H1 (cell line): ENCODE data around the gene OLFML2B. TPM values are rescaled to one million over a fixed set of nuclear protein-coding genes. Genes with fewer than 3 reads are reported as not detected.

ENCODE experiments used
- CTCF ChIA-PET: fragments of 300-600 bp; sonication (Branson Sonifier 250); formaldehyde crosslinking; loops from one replicate; lab custom pipeline; 2021; ENCODE audit not compliant: partially characterized antibody; lab: Charles Lee
- POLR2A ChIA-PET: fragments of 300-600 bp; sonication (Branson Sonifier 250); formaldehyde crosslinking; loops from one replicate; lab custom pipeline; 2021; ENCODE audit warnings: inconsistent platforms; ENCODE audit not compliant: partially characterized antibody; lab: Charles Lee
- DNase-seq, 2 experiments: peaks; one replicate each; pipeline versions ENCODE4 v3.0.0 to v3.0.0-alpha.2; 2010 to 2022; ENCODE audit warnings: low spot score in 2 of 2, low read depth in 1 of 2, mixed read lengths in 1 of 2
- FAIRE-seq: peaks from 2 replicates; lab custom pipeline; 2011; peaks lifted over from hg19 to GRCh38; lab: Jason Lieb, UNC
- H2AFZ ChIP-seq: 2 replicates; pipeline ENCODE4 v1.8.1; 2012; ENCODE audit warnings: low read length, inconsistent platforms
- H2AK5ac ChIP-seq: 2 replicates; pipeline ENCODE4 v1.6.1; 2013; ENCODE audit warnings: low read depth, low read length
- H2BK120ac ChIP-seq: replicated peaks from 2 replicates; pipeline ENCODE3; 2013; ENCODE audit warnings: low read depth, low read length, inconsistent platforms
- H2BK12ac ChIP-seq: 2 replicates; pipeline ENCODE4 v1.6.1; 2013; ENCODE audit warnings: low read depth, low read length
- H2BK15ac ChIP-seq: 2 replicates; pipeline ENCODE4 v1.6.1; 2013; ENCODE audit warnings: low read length
- H2BK20ac ChIP-seq: 2 replicates; pipeline ENCODE4 v1.6.1; 2013; ENCODE audit warnings: low read length
- H2BK5ac ChIP-seq: 2 replicates; pipeline ENCODE4 v1.6.1; 2013; ENCODE audit warnings: low read depth, low read length
- H3K14ac ChIP-seq: 2 replicates; pipeline ENCODE4 v1.6.1; 2013; ENCODE audit warnings: inconsistent platforms; ENCODE audit not compliant: insufficient read length
- H3K18ac ChIP-seq: 2 replicates; pipeline ENCODE4 v1.6.1; 2013; ENCODE audit warnings: low read length; ENCODE audit errors: extremely low read depth
- H3K23ac ChIP-seq: 2 replicates; pipeline ENCODE4 v1.6.1; 2013; ENCODE audit warnings: inconsistent platforms; ENCODE audit not compliant: insufficient read length
- H3K23me2 ChIP-seq: 2 replicates; pipeline ENCODE4 v1.6.1; 2013; ENCODE audit warnings: low read depth, low read length
- H3K27ac ChIP-seq: 2 replicates; pipeline ENCODE4 v1.6.1; 2011; ENCODE audit warnings: low read depth, low read length, inconsistent platforms
- H3K27me3 ChIP-seq, 4 experiments: replicated peaks in 1 of 4; 1 replicate in 1 of 4; 2 replicates in 3 of 4; pipeline versions ENCODE4 v1.6.1 to v1.8.1; 2011 to 2013; ENCODE audit warnings: low read length in 3 of 4, mild to moderate bottlenecking in 3 of 4, inconsistent platforms in 2 of 4, mixed read lengths in 2 of 4, moderate library complexity in 1 of 4; ENCODE audit not compliant: control insufficient read depth in 3 of 4, insufficient read depth in 3 of 4; ENCODE audit errors: extremely low read depth in 1 of 4
- H3K36me3 ChIP-seq, 4 experiments: 2 replicates each; pipeline versions ENCODE4 v1.6.1 to v1.8.1; 2011 to 2013; ENCODE audit warnings: mild to moderate bottlenecking in 4 of 4, low read length in 3 of 4, moderate library complexity in 2 of 4, control low read depth in 1 of 4, inconsistent platforms in 1 of 4; ENCODE audit not compliant: insufficient read depth in 4 of 4, control insufficient read depth in 2 of 4
- H3K4ac ChIP-seq: replicated peaks from 2 replicates; pipeline ENCODE3; 2013; ENCODE audit warnings: low read length, low read depth, mixed read lengths, inconsistent platforms; ENCODE audit not compliant: insufficient read length
- H3K4me1 ChIP-seq, 4 experiments: replicated peaks in 1 of 4; 1 replicate in 1 of 4; 2 replicates in 3 of 4; pipeline versions ENCODE4 v1.6.1 to v1.8.1; 2011 to 2013; ENCODE audit warnings: low read length in 3 of 4, inconsistent platforms in 2 of 4, mixed read lengths in 1 of 4; ENCODE audit not compliant: insufficient read depth in 4 of 4, control insufficient read depth in 3 of 4
- H3K4me2 ChIP-seq, 2 experiments: 2 replicates each; pipeline versions ENCODE4 v1.6.1 to v1.8.1; 2011 to 2013; ENCODE audit warnings: low read depth in 2 of 2, low read length in 2 of 2, control low read depth in 1 of 2, inconsistent platforms in 1 of 2, mild to moderate bottlenecking in 1 of 2; ENCODE audit not compliant: insufficient read depth in 1 of 2
- H3K4me3 ChIP-seq, 4 experiments: fragments of 200-600, 300-600 bp in 1 of 4; sonication (generic), shearing (Covaris generic), sonication (Bioruptor Twin) in 1 of 4; 2 replicates each; pipeline versions ENCODE4 v1.5.1 to v1.8.1; 2011 to 2016; ENCODE audit warnings: low read length in 4 of 4, low read depth in 3 of 4, control low read depth in 2 of 4, inconsistent platforms in 2 of 4, mild to moderate bottlenecking in 2 of 4, mixed read lengths in 1 of 4, moderate library complexity in 1 of 4; ENCODE audit not compliant: insufficient read depth in 2 of 4; ENCODE audit errors: extremely low read depth in 1 of 4
- H3K56ac ChIP-seq: replicated peaks from 2 replicates; pipeline ENCODE3; 2013; ENCODE audit warnings: low read depth, mild to moderate bottlenecking, mixed read lengths, low read length, inconsistent platforms; ENCODE audit not compliant: insufficient read length
- H3K79me1 ChIP-seq: 2 replicates; pipeline ENCODE4 v1.6.1; 2013; ENCODE audit warnings: low read depth, low read length, control low read depth
- H3K79me2 ChIP-seq, 2 experiments: 2 replicates each; pipeline versions ENCODE4 v1.6.1 to v1.8.1; 2012 to 2013; ENCODE audit warnings: low read length in 2 of 2, mild to moderate bottlenecking in 2 of 2, inconsistent platforms in 1 of 2; ENCODE audit not compliant: insufficient read depth in 2 of 2, control insufficient read depth in 1 of 2
- H3K9ac ChIP-seq, 4 experiments: replicated peaks in 1 of 4; 1 replicate in 1 of 4; 2 replicates in 3 of 4; pipeline versions ENCODE4 v1.6.1 to v1.8.1; 2011 to 2013; ENCODE audit warnings: low read depth in 3 of 4, low read length in 3 of 4, control low read depth in 2 of 4, mild to moderate bottlenecking in 2 of 4, moderate library complexity in 2 of 4, inconsistent platforms in 1 of 4; ENCODE audit errors: extremely low read depth in 1 of 4
- H3K9me3 ChIP-seq, 2 experiments: 2 replicates each; pipeline versions ENCODE4 v1.6.1 to v1.8.1; 2012 to 2013; ENCODE audit warnings: mild to moderate bottlenecking in 2 of 2, moderate library complexity in 2 of 2, control low read depth in 1 of 2, inconsistent platforms in 1 of 2, low read depth in 1 of 2, low read length in 1 of 2, mixed read lengths in 1 of 2; ENCODE audit not compliant: insufficient read depth in 2 of 2
- H4K20me1 ChIP-seq, 2 experiments: replicated peaks in 1 of 2; 2 replicates each; pipeline versions ENCODE3 to v1.8.1; 2011 to 2013; ENCODE audit warnings: inconsistent platforms in 2 of 2, low read length in 2 of 2, mild to moderate bottlenecking in 1 of 2; ENCODE audit not compliant: insufficient read depth in 2 of 2, control insufficient read depth in 1 of 2
- H4K5ac ChIP-seq: 2 replicates; pipeline ENCODE4 v1.6.1; 2013; ENCODE audit warnings: low read length, low read depth, mixed read lengths, inconsistent platforms; ENCODE audit not compliant: insufficient read length
- H4K8ac ChIP-seq: 2 replicates; pipeline ENCODE4 v1.8.0; 2013; ENCODE audit warnings: mild to moderate bottlenecking, moderate library complexity, low read length, inconsistent platforms; ENCODE audit not compliant: insufficient read depth; ENCODE audit errors: extremely low read depth
- H4K91ac ChIP-seq: replicated peaks from 2 replicates; pipeline ENCODE3; 2013; ENCODE audit warnings: low read length, mixed read lengths, inconsistent platforms; ENCODE audit not compliant: insufficient read length
- CTBP2 ChIP-seq: IDR thresholded peaks from 2 replicates; pipeline ENCODE4 v1.7.0; 2011; ENCODE audit warnings: borderline replicate concordance, mild to moderate bottlenecking, moderate library complexity, mixed read lengths, low read length; ENCODE audit not compliant: insufficient read depth, insufficient read length
- HDAC6 ChIP-seq: IDR thresholded peaks from one replicate; pipeline ENCODE4 v1.7.1; 2012; ENCODE audit warnings: low read depth, mild to moderate bottlenecking, inconsistent platforms, low read length, moderate library complexity
- KDM1A ChIP-seq: fragments of 200-600, 300-600 bp; sonication (generic); IDR thresholded peaks from 2 replicates; pipeline ENCODE4 v1.7.1; 2016; ENCODE audit warnings: mild to moderate bottlenecking, low read length, borderline replicate concordance
- MAFK ChIP-seq: IDR thresholded peaks from 2 replicates; pipeline ENCODE4 v1.6.1; 2012; ENCODE audit warnings: low read depth, mild to moderate bottlenecking, improper control_type of control experiment, low read length
- NRF1 ChIP-seq: IDR thresholded peaks from 2 replicates; pipeline ENCODE4 v1.6.1; 2011; ENCODE audit warnings: mild to moderate bottlenecking, low read depth, low read length, improper control_type of control experiment
- SIN3A ChIP-seq, 2 experiments: IDR thresholded peaks in 1 of 2; conservative IDR thresholded peaks in 1 of 2; 2 replicates each; pipeline ENCODE4 v1.6.1; 2011 to 2012; ENCODE audit warnings: low read length in 2 of 2, improper control_type of control experiment in 1 of 2, low read depth in 1 of 2, mild to moderate bottlenecking in 1 of 2
- SIRT6 ChIP-seq: IDR thresholded peaks from one replicate; pipeline ENCODE4 v1.7.1; 2012; ENCODE audit warnings: low read length, inconsistent platforms
- SP2 ChIP-seq: IDR thresholded peaks from 2 replicates; pipeline ENCODE4 v1.6.1; 2012; ENCODE audit warnings: mild to moderate bottlenecking, low read length, inconsistent platforms
- SP4 ChIP-seq: IDR thresholded peaks from 2 replicates; pipeline ENCODE4 v1.6.1; 2012; ENCODE audit warnings: low read length, inconsistent platforms
- SRF ChIP-seq: IDR thresholded peaks from 2 replicates; pipeline ENCODE4 v1.6.1; 2011; ENCODE audit warnings: mild to moderate bottlenecking, low read depth, low read length, moderate library complexity
- ZNF274 ChIP-seq: IDR thresholded peaks from 2 replicates; pipeline ENCODE4 v1.7.0; 2012; ENCODE audit warnings: low read length, borderline replicate concordance; ENCODE audit errors: extremely low read depth
- WGBS, 2 experiments: shearing (Covaris generic) in 1 of 2; methylation state at CpG; one replicate each; pipeline versions ENCODE4 v1.1.6 to v1.1.7; 2013 to 2015; ENCODE audit warnings: low lambda C conversion rate in 2 of 2, mixed read lengths in 2 of 2, inconsistent platforms in 1 of 2, low coverage in 1 of 2, missing lambda C conversion rate in 1 of 2; ENCODE audit not compliant: insufficient replicate concordance in 2 of 2, insufficient coverage in 1 of 2, insufficient read length in 1 of 2; ENCODE audit errors: extremely low coverage in 1 of 2, missing lambda C conversion rate in 1 of 2; 5-methylcytosine and 5-hydroxymethylcytosine counted together
- polyA plus RNA-seq, 7 experiments: library from polyadenylated mRNA; depleted of rRNA in 3 of 7; stranded (reverse) in 5 of 7; unstranded in 2 of 7; fragments of >200 nt in 5 of 7; fragments of 200-250 nt in 2 of 7; gene quantifications; 1 replicate in 5 of 7; 2 replicates in 1 of 7; 4 replicates in 1 of 7; pipeline versions ENCODE4 v1.2.1 to v1.2.3, GENCODE V29; 2011 to 2013; ENCODE audit warnings: missing spikeins in 2 of 7, mixed read lengths in 2 of 7
- total RNA-seq: library from RNA; stranded (reverse); fragmentation: NEBNext Ultra II Directional; extraction: Animal tissue kit (Norgen Biotek cat#: 25700); gene quantifications from 2 replicates; pipeline ENCODE4 v1.2.1, GENCODE V29; 2021
- TF ChIP-seq, protein P1 (sequence below): IDR thresholded peaks from 2 replicates; pipeline ENCODE4 v1.6.1; 2012; ENCODE audit warnings: inconsistent platforms

The OLFML2B gene
- total and polyA plus RNA-seq, 2 of the 8 experiments (the other 6 are each of a cell fraction or from before 2014, with no cell fraction given) = 6.5 to 10.4 TPM

DNA sequence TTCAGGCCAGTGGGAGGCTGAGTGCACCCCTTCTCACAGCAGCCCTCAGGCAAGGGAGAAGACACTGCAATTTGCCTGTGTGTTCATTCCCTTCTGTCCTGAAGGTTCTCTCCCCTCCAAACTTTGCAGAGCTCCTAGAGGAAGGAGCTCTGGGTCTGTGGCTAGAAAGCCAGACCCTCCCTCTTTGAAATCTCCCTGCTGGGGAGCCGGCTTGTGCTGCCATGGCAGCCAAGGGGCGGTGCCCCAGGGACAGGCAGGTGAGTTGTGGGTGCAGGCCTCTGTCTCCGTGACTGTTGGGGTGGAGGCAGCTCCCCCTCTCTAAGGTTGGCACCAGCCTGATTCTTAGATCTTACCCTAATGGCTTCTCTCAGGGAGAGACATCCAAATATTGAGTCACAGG, 53.0 kb downstream of the OLFML2B start:
- FAIRE-seq (no peak), DNase-seq (no peak)
- H4K20me1 ChIP-seq = no peaks in the 10 kb centered on the region
- H4K91ac ChIP-seq = no peak overlapping the region
- H3K79me2 ChIP-seq = no peaks in the 10 kb centered on the region
- no peak for TF ChIP-seq NRF1
- no peak for TF ChIP-seq SIN3A (conservative IDR thresholded peaks at IDR 0.05 in 1 of 2, IDR thresholded peaks at IDR 0.05 in 1 of 2; ENCODE audit: low read depth in 1 of 2, low read length in 2 of 2)
- TF ChIP-seq SP4 = no peak
- TF ChIP-seq MAFK = no peak
- TF ChIP-seq SIRT6 = no peak
- no peak for TF ChIP-seq KDM1A
- no peak for TF ChIP-seq CTBP2
- TF ChIP-seq ZNF274 = no peak
- TF ChIP-seq HDAC6 = no peak
- no peak for TF ChIP-seq SP2
- TF ChIP-seq, protein P1, sequence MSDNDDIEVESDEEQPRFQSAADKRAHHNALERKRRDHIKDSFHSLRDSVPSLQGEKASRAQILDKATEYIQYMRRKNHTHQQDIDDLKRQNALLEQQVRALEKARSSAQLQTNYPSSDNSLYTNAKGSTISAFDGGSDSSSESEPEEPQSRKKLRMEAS = no peak
- TF ChIP-seq SRF = no peak
- no peak overlapping the region for H2AFZ ChIP-seq
- no peak overlapping the region for H4K8ac ChIP-seq
- ChIA-PET CTCF (no interaction called here), POLR2A (interaction anchor here (1.2 kb wide), 1 partner anchor 10 kb away, joined by 6 read pairs; no protein-coding TSS in a partner anchor)
- no peak overlapping the region for H2BK20ac ChIP-seq
- H3K27me3 ChIP-seq = no peaks in the 10 kb centered on the region
- no peak overlapping the region for H2BK15ac ChIP-seq
- H3K4me1 ChIP-seq = peaks cover 0 to 6% (median 0%) of the 10 kb centered on the region in 4 experiments; a peak in 3 of 7 replicates
- H3K23ac ChIP-seq = no peak overlapping the region
- no peak overlapping the region for H3K4me3 ChIP-seq
- no peak overlapping the region for H2BK5ac ChIP-seq
- H3K79me1 ChIP-seq = no peaks in the 10 kb centered on the region
- no peak overlapping the region for H3K4ac ChIP-seq
- H3K9ac ChIP-seq = no peak overlapping the region
- H3K36me3 ChIP-seq = no peaks in the 10 kb centered on the region
- H2BK12ac ChIP-seq = no peak overlapping the region
- H3K18ac ChIP-seq = no peak overlapping the region; the same call in 1 of the 2 replicates
- H3K27ac ChIP-seq = no peak overlapping the region
- 66% methylated on average over 3 of the region's 3 CpGs; no CpG with 5 or more reads in 1 of the 2 experiments for WGBS, 2 experiments
- H2BK120ac ChIP-seq = no peak overlapping the region
- H3K4me2 ChIP-seq = no peak overlapping the region
- no peak overlapping the region for H2AK5ac ChIP-seq
- no peaks in the 10 kb centered on the region; the same call in 1 of the 2 replicates for H3K23me2 ChIP-seq
- no peak overlapping the region for H3K56ac ChIP-seq
- H4K5ac ChIP-seq = no peak overlapping the region
- no peaks in the 10 kb centered on the region for H3K9me3 ChIP-seq
- no peak overlapping the region for H3K14ac ChIP-seq
